ENCODE measurements around the gene GATD1. TPM values are rescaled to one million over a fixed set of nuclear protein-coding genes. Genes with fewer than 3 reads are reported as not detected.

Gene GATD1
- total RNA-seq, result 10 to 100 TPM; 14.0 to 28.7 TPM

DNA sequence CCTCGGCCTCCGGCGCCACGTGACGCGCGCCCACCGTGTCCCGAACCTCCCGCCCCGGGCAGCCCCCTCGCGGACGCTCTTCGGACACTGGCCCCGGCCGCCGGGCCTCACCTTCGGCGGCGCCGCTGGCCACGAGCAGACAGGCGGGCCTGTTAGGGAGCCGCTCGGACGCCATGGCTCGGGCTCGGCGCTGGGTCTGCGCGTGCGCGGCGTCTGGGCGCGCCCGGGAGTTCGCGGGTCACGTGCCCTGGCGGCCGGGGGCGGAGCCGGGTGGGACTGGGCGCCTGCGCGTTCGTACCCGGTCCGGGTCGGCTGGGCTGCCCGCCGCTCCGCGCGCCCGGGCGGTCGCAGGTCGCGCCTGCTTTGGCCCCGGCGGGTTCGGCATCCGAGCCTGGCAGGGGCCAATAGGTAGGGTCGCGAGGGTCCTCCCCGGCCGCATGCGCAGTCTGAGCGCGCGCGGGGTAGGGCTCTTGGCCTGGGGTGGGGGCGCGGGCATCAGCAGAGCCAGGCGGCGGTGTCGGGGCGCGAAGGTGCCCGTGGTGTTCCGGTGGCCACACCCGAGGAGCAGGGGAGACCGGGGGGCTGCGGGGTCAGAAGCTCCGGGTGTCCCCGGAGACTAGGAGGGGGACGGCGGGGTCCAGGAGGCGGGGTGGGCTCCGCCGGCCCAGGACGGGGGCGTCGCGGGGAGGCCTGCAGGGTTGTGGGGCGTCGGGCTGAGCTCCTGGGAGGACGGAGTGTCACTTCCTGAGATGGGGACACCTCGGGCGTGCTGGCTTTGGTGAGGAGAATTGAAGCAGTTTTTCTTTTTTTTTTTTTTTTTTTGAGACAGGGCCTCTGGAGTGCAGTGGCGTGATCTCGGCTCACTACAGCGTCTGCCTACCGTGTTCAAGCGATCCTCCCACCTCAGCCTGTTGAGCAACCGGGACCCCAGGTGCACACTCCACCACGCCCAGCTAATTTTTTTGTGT, at the start of gene GATD1:
TSS of gene GATD1 (minus strand) at position 200 of the 968 bp plus-strand sequence. CDS start at position 175, 25 bp downstream.
- Histone ChIP-seq H3K4me3 (peak within 1 kb of the TSS; percentile 67 to 92), H3K27me3 (no peaks in the 10 kb centered on the region), H3K27ac (peak within 1 kb of the TSS; percentile 63 to 82 (median 73)), H3K9me3 (no peaks in the 10 kb centered on the region), H3K4me1 (peaks cover 35% of the 10 kb centered on the region), H3K36me3 (replicated peaks in 1 of 2; ENCODE audit: insufficient read depth in 1 of 2, low read depth in 2 of 2) (peaks cover 0 to 4% of the 10 kb centered on the region in 2 donors)
- peak; percentile 58 to 74 (median 65) for TF ChIP-seq POLR2A (IDR thresholded peaks at IDR 0.05)
- TF ChIP-seq, protein P1, sequence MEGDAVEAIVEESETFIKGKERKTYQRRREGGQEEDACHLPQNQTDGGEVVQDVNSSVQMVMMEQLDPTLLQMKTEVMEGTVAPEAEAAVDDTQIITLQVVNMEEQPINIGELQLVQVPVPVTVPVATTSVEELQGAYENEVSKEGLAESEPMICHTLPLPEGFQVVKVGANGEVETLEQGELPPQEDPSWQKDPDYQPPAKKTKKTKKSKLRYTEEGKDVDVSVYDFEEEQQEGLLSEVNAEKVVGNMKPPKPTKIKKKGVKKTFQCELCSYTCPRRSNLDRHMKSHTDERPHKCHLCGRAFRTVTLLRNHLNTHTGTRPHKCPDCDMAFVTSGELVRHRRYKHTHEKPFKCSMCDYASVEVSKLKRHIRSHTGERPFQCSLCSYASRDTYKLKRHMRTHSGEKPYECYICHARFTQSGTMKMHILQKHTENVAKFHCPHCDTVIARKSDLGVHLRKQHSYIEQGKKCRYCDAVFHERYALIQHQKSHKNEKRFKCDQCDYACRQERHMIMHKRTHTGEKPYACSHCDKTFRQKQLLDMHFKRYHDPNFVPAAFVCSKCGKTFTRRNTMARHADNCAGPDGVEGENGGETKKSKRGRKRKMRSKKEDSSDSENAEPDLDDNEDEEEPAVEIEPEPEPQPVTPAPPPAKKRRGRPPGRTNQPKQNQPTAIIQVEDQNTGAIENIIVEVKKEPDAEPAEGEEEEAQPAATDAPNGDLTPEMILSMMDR (IDR thresholded peaks at IDR 0.05), result no peak
- 2 to 6% methylated on average over 10 to 88 of the region's 110 CpGs for WGBS, 2 donors
- DNase-seq, result peak; percentile 92 to 94 (median 94)
- peak; percentile 94 for ATAC-seq
- intact Hi-C loops (cut with DNase I), result no loop called here

- ATAC-seq (peak; percentile 2), DNase-seq (no peak)
- peaks cover 0 to 2% of the 10 kb centered on the region in 2 donors for H3K36me3 ChIP-seq (replicated peaks in 1 of 2; ENCODE audit: insufficient read depth in 1 of 2, low read depth in 2 of 2)
- no peaks in the 10 kb centered on the region for H3K9me3 ChIP-seq
- intact Hi-C loops (cut with DNase I), result no loop called here
- 0% methylated on average over 10 to 22 of the region's 22 CpGs for WGBS, 2 donors
- H3K4me1 ChIP-seq, result peaks cover 97% of the 10 kb centered on the region
- H3K27ac ChIP-seq, result peak overlapping the region; percentile 92 to 100 (median 95)
- no peaks in the 10 kb centered on the region for H3K27me3 ChIP-seq
- TF ChIP-seq POLR2A (IDR thresholded peaks at IDR 0.05), result no peak
- TF ChIP-seq, protein P1 (IDR thresholded peaks at IDR 0.05), result no peak
- peak overlapping the region; percentile 36 to 42 for H3K4me3 ChIP-seq
Measured at GRCh38 chr11:826836-827145, 49.5 kb upstream of the GATD1 start.

- TF ChIP-seq, protein P1 (IDR thresholded peaks at IDR 0.05), result no peak
- TF ChIP-seq POLR2A (IDR thresholded peaks at IDR 0.05), result no peak
- ATAC-seq (no peak), DNase-seq (no peak)
- Histone ChIP-seq H3K36me3 (replicated peaks in 1 of 2; ENCODE audit: insufficient read depth in 1 of 2, low read depth in 2 of 2) (peaks cover 0 to 2% of the 10 kb centered on the region in 2 donors), H3K27me3 (no peaks in the 10 kb centered on the region), H3K4me1 (peaks cover 97% of the 10 kb centered on the region), H3K27ac (peak overlapping the region; percentile 92 to 100 (median 95)), H3K4me3 (no peak overlapping the region), H3K9me3 (no peaks in the 10 kb centered on the region)
- WGBS, 2 donors, result 16 to 18% methylated on average over 4 to 9 of the region's 9 CpGs
- intact Hi-C loops (cut with DNase I), result no loop called here
Measured at GRCh38 chr11:826227-826621, 48.9 kb upstream of the GATD1 start.

DNA sequence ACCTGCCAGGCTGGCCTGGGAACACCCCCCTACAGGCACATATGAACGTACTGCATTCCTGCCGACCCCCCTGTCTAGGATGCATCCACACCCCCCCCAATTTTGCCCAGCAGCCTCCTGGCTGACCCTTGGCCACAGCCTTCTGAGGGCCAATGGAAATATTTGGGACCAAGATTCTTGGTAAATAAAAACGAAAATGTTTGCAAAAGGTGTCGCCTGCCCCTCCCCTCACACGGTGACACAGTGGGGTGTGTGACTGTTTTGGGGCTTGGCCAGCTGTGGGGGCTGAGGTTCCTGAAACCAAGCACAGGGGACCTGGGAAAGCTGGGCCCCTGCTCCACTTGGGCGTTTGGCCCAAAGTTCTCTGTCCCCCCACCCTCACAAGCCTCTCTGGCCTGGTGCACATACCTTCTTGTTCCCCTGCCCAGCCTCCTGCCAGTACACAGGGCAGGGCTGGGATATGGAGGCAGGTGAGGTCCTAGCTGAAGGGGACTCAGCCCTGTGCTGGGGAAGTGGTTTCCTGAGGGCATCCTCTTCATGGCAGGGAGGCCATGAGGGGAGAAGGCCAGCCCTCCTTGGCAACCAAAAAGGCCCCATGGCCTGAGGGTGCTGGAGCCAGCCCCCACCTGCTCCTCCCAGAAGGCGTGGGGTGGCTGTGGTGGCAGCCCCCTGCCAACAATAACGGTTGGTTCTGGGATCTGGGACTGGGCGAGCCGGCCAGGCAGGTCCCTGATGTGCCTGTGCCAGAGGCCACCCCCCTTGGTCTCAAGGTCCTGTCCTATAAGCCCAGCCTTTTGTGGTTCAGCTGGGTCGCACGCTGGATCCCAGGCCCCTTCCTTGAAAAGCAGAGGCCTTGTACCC, 48.3 kb upstream of the GATD1 start:
- Histone ChIP-seq H3K9me3 (no peaks in the 10 kb centered on the region), H3K4me1 (peaks cover 99% of the 10 kb centered on the region), H3K36me3 (replicated peaks in 1 of 2; ENCODE audit: insufficient read depth in 1 of 2, low read depth in 2 of 2) (peaks cover 0 to 2% of the 10 kb centered on the region in 2 donors), H3K27ac (peak overlapping the region; percentile 92 to 100 (median 95)), H3K27me3 (no peaks in the 10 kb centered on the region), H3K4me3 (no peak overlapping the region)
- ATAC-seq (no peak), DNase-seq (peak; percentile 67 to 88 (median 86))
- TF ChIP-seq, protein P1 (IDR thresholded peaks at IDR 0.05), result no peak
- peak in 2 of 3 donors; percentile 12 to 40 for TF ChIP-seq POLR2A (IDR thresholded peaks at IDR 0.05)
- intact Hi-C loops (cut with DNase I), result no loop called here
- 16 to 25% methylated on average over 6 to 12 of the region's 12 CpGs for WGBS, 2 donors

All from body of pancreas (tissue), 4 donors.